Stimulated activated CD4-positive, alpha-beta T cell treated with anti-CD3 and anti-CD28 coated beads, Interleukin-1b, Interleukin-23, amount 100 ng/mL, for 4 hours (primary cell): ENCODE measurements around the gene SLC26A6.

Experiments used
- DNase-seq, 2 donors: peaks; one replicate each; pipeline ENCODE4 v3.0.0-alpha.2; 2020; ENCODE audit warnings: low read depth in 2 of 2

SLC26A6 gene

DNA sequence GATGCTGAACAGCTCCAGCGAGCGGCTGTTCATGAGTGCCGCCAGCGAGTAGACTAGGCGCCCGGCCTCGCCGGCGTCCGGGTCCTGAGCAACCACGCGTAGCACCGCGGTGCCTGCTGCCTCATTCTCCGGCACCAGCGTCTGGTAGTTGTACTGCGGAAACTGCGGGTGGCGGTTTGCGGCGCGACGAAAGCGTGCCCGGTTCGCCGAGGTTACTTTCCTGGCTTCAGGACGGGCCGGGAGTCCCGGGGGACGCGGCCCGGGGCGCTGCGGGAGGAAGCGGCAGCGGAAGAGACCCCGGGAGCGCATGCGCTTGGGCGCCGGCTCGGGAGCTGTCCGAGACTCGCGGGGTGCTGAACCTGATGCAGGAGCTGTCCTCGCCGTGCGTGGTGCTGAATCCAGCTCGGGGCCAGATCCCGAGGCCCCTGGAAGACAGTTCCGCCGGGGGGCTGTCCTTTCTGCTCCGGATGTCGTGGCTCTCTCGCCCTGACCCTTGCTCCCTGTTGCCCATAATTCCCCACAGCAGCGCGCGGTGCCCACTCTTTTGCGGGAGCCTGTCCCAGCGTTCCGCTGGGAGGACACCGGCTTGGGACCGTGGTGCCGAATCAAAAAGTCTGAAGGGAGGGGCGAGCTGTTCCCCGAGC lies 26.4 kb upstream of the SLC26A6 start:
- peak; percentile 66 to 69 for DNase-seq

DNA sequence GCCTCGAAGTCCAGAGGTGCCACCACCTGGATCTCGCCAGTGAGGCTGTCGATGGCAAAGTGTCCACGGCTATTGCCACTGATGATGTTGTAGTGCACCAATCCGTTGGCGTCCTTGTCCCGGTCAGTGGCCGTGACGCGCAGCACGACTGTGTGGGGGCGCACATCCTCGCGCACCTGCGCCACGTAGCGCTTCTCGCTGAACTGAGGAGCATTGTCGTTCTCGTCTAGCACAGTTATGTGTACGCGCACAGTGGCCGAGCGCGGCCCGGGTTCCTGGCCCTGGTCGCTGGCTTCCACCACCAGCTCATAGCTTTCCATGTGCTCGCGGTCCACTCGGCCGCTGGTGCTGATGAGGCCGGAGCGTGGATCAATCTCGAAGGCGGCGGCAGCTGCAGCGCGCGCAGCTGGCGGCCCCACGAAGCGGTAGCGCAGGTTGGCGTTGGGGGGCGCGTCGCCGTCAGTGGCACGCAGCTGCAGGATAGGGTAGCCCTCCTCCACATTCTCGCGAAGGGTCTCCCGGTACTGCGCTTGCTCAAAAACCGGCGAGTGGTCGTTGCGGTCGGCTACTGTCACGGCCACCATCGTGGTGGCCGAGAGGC lies 25.6 kb upstream of the SLC26A6 start:
- no peak for DNase-seq

DNA sequence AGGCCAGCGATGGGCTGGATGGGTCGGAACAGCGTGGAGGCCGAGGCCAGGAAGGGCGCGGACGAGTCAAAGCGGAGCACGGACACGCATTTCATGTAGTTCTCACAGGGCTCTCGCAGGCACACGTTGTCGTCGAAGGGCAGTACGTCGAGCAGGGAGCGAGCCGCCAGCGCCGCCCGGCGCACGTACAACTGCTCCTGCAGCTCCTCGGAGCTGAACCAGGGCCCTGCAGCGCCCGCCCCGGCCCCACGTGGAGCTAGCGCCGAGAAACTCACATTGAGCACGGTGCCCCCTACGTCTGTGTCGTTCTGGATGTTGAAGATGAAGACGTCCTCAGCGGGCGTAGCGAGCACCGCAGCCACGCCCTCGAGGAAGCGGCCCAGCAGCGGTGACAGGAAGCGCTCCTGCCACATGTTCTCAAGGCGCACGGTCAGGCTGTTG lies 21.6 kb upstream of the SLC26A6 start:
- DNase-seq = peak in 1 of 2 donors; percentile 24

- DNase-seq = peak; percentile 79 to 84
Measured at GRCh38 chr3:48656061-48656840, 21.0 kb upstream of the SLC26A6 start.

DNA sequence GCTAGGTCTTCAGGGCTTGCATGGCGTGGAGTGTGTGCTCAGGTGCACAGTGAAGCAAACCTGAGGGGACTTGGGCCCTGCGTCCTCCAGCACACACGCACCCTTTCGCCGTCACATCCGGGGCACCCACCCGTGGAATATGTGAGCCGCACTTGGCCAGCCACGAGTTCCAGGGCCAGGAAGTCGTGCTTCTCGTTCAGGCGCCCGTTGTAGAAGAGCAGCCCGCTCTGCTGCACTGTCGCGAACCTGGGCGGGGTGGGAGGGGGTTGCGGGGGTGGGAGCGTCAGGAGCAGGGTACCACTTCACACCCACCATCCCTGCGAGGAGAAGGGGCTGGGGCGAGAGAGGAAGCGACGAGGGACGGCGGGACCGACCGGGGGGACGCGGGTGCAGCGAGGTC lies 20.3 kb upstream of the SLC26A6 start:
- no peak for DNase-seq

- no peak for DNase-seq
Measured at GRCh38 chr3:48655063-48655462, 19.8 kb upstream of the SLC26A6 start.

DNA sequence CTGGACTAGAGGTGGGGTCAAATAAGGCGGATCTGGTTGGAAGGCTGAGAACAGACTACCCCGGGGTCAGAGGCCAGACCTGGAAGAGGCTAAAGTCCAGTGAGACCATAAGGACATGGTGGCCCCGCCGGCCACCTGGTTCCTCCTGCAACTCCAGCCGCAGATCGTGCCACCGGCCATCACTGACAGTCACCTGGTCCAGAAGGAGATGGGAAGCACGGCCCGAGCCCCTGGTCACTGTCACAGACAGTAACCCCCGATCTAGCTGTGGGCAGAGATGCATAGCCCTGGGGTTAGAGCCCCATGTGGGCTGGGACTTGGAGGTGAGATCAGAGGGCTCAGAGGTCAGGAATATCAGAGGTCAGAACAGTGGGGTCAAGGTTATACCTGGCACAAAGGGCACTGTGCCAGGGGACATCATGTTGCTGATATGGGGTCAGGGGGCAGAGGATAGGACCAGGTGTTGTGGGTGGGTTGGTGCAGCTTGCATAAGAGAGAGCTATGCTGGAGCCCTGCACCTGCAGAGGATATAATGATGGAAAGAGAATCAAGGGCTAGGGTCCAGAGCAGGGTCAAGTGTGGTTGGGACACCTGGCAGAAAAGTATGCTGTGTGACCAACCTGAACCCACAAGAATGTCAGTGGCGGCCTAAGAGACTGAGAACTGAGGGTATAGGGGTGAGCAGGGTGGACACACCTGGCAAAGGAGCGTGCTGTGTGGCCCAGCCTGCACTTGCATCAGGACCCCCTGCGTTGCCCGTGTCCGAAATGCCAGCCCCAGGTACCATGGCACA lies 17.9 kb upstream of the SLC26A6 start:
- DNase-seq = no peak

- no peak for DNase-seq
Measured at GRCh38 chr3:48651771-48652170, 16.5 kb upstream of the SLC26A6 start.

- DNase-seq = no peak
Measured at GRCh38 chr3:48650723-48651122, 15.5 kb upstream of the SLC26A6 start.

DNA sequence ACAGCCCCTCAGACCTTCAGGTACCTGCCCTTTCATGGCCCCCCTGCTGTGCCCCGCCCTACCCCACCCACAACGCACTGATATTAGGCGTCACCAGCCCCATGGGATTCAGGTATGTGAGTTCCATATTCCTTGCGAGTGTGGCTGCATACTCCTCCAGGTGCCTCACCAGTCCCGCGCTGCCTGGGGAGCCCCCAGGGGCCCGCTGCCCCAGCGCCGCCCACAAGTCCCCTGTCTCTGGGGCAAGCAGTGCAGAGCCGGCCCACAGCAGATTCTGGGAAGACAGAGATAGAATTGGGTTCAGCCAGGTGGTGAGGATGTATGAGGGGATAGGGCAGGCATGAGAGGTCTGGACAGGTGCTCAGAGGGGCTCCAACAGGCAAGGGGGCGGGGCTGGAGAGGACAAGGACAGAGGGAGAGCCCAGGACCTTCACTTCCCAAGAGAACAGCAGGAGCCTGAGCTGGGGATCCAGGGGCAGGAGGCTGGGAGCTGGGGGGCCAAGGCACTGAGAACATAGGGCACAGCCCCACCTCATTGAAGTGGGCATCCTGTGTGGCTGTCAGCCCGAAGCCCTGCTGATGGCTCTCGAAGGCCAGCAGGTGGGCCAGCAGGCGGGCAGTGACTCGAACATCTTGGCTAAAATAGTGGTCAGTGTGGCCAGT lies 13.1 kb upstream of the SLC26A6 start:
- no peak for DNase-seq

DNA sequence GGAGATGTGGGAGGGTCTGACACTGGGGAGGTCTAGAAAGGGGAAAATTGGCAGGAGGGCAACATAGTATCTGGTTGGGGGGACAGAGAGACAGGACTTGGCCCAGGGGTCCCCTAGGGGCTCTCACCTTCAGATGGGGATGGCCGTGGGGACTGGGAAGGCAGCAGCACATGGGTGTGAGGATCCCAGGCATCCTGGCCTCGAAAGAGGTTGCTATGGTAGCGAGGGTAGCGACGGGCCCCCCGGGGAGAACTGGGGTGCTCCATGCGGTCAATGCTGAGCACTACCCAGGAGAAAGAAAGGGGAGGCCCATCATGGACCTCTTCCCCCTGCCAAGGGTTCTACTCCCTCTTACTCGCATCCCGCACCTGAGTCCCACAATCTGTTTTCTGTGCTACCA lies 12.5 kb upstream of the SLC26A6 start:
- no peak for DNase-seq

DNA sequence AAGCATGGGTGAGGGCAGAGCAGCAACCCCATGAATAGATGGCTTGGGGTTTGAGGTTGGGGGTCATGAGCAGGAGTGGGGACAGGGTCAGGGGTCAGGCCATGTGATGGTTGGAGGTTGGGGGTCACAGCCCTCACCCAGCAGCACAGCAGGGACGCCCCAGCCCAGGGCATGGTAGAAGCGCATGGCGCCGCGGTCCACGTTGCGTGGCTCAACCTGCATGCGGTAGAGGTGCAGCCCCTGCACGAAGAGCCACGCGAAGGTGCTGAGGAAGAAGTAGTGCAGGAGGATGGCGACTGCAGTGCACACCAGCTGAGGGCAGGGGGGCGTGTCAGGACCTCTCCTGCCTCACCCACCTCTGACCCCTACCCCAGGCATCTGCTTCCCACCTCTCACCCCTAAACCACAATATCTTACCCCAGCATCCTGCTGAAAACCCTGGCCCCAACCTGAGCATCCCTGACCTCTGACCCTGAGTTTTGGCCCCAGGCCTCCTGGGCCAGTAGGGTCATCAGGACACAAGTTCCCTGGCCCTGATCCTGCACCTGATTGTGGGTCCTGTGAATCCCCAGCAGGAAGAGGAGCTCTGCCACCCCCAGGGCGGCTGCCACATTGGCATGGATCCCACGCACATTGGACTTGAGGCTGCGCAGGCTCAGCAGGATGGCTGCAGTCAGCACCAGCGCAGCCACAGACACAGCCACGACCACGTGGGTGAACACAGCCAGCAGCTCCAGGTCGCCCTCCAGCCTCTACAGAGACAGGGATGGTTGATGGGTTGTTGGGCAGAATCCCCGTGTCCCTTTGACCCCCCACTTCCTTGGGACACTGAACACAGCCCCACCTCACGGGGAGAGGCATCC lies 9.9 kb upstream of the SLC26A6 start:
- DNase-seq = no peak

GRCh38 chr3:48642605-48643004 lies 7.3 kb upstream of the SLC26A6 start:
- no peak for DNase-seq

- no peak for DNase-seq
Measured at GRCh38 chr3:48641396-48641795, 6.1 kb upstream of the SLC26A6 start.

DNA sequence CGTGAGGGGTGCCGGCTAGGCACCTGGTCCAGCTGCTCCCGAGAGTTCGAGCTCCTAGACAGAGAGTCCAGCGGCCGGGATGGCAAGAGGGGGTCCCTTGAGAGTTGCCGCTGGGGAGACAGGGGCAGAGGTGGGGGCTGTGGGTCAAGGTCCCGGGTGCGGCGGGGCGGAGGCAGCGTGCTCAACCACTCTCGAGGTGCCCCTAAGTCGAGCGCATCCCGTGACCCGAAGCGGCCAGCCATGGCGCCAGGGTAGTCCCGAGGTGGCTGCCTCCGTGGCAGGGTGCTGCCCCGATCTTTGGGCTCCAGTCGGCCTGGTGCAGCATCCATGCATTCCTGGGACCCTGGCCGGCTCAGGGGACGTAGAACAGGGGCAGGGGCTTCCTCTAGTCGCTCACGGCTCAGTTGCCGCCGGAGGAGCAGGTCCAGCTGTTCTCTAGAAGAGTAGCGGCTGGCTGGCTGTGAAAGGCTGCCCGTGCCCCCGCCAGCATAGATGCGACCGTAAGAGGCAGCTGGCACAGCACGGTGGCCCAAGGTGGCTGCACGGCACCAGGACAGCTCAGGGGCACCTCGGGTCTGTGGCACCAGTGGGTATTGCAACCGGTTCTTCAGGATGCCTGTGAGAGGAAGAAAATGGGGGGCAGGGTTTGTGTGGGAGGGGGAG lies 4.8 kb upstream of the SLC26A6 start:
- DNase-seq = no peak

DNA sequence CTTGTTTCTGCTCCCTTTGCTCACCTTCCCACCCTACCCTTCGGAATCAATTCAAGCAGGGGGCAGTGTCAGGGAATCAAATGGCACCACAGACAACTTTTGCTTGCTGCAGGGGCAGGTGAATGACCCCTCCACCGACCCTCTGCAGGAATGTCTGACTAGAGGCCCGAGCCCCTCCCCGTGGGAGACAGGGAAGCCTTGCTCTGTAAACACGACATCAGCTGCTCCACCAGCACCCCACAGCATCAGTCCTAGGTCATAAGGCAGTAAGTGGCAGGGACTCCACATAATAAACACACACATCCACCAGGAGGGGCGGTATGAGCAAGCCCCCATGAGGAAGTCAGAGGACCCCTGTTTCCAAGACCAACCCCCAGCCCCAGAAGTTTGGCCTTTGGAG lies 2.0 kb upstream of the SLC26A6 start:
- DNase-seq = no peak

- DNase-seq = no peak
Measured at GRCh38 chr3:48636149-48636655, 941 bp upstream of the SLC26A6 start.

DNA sequence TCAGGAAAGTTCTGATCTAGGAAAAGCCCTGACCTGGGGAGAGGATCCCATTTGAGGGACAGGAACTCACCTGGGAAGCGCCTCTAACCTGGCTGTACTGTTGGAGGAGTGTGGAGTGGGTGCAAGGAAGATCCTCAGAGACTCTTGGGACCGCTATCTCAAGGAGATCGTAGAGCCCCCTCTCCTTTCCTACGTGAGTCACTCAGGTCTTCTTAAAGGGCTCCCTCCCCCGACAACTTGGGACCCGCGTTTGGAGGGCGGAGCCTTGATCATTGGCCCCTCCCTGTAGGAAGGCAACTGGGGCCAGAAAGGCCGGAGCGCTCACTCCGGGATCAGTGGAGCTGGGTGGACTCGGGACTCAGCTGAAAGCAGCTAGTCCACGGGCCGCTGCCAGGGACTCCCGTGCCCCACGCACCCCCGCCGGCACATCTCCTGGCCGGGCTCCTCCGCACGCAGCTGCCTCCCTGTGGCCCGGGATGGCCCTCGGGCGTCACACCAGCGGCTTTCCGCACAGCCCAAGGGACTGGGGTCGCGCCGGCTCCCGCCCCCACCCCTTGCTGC lies 520 bp downstream of the SLC26A6 start:
- DNase-seq = peak; percentile 39 to 55

DNA sequence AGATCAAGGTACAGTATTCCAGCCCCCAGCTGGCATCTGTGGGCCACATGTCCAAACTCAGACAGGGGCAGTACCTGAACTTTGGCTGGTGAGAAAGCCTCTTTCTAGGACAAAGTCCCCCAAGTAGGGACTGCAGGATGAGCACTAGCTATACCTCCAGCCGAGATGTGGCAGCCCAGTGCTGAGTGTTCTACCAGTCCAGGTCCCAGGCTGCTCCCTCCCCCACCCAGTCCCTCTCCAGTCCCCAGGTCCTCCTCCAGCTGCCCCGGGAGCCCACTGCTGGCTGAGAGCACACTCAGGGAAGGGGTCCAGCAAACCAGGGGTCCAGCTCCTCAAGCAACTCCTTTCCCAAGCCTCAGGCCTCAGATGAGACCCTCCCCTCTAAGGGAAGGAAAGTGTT lies 1.5 kb downstream of the SLC26A6 start:
- DNase-seq = no peak

- DNase-seq = no peak
Measured at GRCh38 chr3:48633256-48633655, 2.0 kb downstream of the SLC26A6 start.
